GM18868 (cell line): Measurements from ENCODE around the gene S100A2.
A peak's percentile ranks its signal among the peaks of the same experiment; 100 is the strongest.
"Not testable (repeated sequence)": the region's sequence is repeated elsewhere in the genome, so short reads cannot be mapped to it uniquely, and the experiment has no call there.

ENCODE experiments used
- ATAC-seq: cut with Tn5 transposase; IDR thresholded peaks from one replicate; pipeline ENCODE4 v1.9.1; 2021; ENCODE audit warnings: mild to moderate bottlenecking, moderate library complexity; ENCODE audit not compliant: unreplicated experiment

S100A2 gene

DNA sequence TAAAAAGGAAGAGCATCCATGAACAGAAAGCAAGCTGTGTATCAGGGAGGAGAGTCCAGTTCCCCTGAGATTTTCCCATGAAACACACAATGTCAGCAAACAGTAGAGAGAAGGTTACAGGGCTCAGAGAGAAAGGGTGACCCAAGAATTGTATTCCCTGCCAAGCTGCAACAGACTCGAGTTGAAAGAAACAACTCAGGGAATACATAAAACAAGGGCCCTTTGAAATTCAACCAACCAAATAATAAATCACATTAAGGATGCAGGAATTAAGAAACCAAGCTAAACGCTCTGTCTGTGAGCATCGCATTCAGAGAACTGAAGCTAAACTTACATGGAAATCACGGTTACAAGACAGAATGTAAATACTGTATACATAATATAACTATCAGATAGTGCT lies 27.1 kb upstream of the S100A2 start:
- ATAC-seq = no peak

DNA sequence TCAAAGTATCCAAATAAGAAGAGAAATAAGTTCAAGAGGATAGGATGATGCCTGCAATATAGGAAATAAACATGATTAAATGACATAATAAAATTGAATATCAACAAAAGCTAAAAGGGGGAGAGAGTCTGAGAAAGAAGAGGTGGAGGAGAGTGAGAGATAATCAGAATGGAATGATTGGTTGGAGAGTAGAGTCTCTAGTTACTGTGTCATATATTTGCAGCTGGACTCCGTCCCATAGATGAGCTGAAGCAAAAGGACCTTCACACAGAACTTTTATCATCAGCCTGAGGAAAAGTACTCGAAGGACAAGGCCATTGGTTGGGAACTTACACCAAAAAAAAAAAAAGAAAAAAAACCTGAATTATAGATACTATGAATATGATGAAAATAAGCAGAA lies 22.8 kb upstream of the S100A2 start:
- no peak for ATAC-seq

DNA sequence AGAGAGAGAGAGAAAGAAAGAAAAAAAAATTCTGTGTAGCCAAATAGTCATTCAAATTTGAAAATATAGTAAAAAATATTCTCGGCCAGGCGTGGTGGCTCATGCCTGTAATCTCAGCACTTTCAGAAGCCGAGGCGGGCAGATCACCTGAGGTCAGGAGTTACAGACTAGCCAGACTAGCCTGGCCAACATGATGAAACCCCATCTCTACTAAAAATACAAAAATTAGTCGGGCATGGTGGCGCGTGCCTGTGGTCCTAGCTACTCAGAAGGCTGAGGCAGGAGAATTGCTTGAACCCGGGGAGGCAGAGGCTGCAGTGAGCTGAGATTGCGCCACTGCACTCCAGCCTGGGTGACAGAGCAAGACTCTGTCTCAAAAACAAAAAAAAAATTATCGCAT lies 22.4 kb upstream of the S100A2 start:
- ATAC-seq = not testable (repeated sequence)

DNA sequence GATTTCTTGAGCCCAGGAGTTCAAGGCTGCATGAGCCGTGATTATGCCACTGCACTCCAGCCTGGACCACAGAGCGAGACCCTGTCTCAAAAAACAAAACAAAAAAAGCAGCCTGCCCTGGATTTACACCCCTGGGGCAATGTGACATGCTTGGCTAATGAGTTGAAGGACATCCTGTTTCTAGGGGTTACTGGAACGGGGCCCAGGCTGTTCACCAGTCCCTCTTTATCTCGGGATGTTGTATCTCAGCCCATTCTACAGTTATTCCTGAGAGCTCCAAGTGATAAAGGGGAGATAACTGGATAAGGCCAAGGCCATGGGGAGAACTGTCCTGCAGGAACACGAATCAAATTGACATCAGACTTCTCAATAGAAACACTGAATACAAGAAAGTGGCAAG lies 21.7 kb upstream of the S100A2 start:
- ATAC-seq = no peak

DNA sequence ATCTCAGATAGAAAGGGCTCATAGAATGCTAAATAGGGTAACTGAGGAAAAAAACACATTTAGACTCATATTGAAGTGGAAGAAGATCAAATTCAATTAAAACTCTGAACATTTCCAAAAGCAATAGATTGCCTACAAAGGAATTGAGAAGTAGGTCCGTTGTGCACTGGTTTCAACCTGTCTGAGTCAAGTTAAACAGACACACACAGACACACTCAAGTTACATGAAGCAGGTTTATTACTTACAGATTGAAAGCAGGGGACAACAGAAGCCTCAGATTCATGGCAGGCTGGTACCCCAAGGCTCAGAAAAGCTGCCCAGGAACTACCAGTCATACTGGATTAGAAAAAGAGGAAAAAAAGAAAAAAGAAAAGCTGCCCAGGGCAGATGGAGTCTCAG lies 20.7 kb upstream of the S100A2 start:
- ATAC-seq = no peak

DNA sequence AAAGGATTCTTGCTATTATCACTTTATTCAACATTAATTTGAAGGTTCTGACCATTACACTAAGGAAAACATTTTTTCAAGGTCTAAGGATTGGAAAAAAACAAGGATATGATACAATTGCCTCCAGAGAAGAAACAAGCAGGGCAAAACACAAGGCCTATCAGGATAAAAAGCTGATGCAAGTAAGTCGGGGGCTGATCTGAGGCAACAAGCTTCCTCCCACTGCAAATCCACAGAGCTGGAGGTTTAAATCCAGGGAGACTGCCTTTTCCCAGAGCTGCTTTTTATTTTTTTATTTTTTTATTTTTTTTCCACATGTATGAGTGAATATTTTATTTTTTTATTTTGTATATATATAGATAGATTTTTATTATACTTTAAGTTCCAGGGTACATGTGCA lies 19.4 kb upstream of the S100A2 start:
- no peak for ATAC-seq

DNA sequence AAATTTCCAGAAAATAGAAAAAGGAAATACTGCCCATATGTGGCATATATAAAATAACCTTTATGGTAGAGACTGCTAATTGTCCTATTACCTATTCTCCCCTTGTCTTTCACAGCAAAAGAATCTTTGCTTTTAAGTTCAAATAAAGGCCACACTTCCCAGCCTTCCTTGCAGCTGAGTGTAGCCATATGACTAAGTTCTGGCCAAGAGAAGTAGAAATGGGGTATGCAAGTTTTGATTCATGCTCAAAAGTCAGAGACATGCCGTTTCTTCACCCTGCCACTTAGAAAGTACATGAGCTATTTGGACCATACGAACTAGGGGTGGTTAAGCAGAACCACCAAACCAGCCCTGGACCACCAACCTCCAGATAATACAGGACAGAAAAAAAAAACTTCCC lies 18.3 kb upstream of the S100A2 start:
- no peak for ATAC-seq

DNA sequence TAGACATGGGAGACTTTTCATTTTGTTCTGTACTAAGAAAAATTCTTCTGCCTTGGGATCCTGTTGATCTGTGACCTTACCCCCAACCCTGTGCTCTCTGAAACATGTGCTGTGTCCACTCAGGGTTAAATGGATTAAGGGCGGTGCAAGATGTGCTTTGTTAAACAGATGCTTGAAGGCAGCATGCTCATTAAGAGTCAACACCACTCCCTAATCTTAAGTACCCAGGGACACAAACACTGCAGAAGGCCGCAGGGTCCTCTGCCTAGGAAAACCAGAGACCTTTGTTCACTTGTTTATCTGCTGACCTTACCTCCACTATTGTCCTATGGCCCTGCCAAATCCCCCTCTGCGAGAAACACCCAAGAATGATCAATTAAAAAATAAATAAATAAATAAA lies 17.9 kb upstream of the S100A2 start:
- ATAC-seq = not testable (repeated sequence)

DNA sequence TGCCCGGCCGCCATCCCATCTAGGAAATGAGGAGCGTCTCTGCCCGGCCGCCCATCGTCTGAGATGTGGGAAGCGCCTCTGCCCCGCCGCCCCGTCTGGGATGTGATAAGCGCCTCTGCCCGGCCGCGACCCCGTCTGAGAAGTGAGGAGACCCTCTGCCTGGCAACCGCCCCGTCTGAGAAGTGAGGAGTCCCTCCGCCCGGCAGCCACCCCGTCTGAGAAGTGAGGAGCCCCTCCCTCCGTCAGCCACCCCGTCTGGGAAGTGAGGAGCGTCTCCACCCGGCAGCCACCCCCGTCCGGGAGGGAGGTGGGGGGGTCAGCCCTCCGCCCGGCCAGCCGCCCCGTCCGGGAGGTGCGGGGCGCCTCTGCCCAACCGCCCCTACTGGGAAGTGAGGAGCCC lies 17.2 kb upstream of the S100A2 start:
- ATAC-seq = not testable (repeated sequence)

DNA sequence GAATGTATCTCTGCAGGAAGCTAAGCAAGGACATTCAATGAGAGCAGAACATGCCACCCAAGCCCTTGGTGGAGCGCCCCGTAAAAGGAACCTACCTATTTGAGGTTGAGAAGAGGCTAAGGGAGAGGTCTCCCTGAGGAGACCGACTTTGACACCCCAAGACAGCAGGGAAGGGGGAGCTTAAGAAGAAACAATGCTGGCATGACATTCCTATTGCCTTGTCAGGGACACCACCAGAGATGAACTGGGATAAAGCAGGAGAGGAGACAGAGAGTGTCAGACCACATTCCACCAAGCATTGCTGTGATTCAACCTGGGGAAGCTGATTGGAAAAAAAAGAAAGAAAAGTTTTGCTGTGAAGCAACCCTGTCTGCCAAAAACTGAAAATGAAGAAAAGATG lies 13.3 kb upstream of the S100A2 start:
- ATAC-seq = no peak

DNA sequence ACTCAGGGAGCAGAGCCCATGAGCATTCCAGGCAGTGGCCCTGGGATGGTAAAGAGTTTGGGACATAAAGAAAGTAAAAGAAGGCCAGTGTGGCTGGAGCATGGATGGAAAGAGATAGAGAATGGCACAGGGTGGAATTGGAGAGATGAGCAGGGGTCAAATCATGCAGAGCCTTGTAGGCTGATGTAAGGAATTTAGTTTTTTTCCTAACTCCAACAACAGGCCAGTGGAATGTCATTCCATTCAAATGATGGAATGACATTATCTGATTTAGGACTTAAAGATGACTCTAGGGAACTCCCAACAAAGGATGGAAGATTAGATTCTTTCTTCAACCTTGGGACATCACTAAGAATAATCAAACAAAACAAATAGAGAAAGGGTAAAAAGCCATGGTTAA lies 12.8 kb upstream of the S100A2 start:
- ATAC-seq = no peak

DNA sequence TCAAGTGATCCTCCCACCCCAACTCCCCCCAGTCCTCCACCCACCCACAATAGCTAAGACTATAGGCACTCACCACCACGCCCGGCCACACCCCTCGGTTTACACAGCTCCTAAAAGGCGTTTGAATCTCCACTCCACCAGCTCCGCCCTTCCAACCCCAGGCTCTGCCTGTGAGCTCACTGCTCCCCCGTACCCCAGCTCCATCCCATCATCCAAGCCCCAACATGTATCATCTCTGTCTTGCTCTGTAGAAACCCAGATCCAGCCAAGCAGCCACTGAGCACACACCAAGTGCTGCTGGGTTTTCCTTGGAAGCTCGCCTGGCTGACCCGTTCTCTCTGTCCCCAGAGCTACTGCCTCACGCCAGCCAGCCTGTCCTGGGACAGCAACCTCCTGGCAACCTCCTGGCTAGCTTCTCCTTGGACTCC lies 12.0 kb upstream of the S100A2 start:
- no peak for ATAC-seq

DNA sequence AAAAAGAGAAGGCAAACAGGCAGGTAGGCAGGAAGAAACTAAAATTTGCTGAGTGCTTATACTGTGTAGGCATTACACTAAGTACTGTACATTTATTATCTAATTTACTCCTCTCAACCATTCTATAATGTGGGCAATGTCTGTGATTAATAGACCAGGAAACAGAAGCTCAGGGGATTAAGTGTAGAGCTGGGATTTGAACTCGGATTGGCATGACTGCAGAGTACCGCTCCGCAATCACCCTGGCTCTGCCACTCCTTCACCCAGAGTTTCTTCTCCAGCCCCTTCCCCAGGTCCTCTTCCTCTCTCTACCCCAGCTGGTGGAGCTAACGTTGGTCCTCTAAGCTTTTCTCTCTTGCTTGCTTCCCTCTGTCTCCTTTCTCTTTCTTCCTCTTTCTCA lies 11.5 kb upstream of the S100A2 start:
- no peak for ATAC-seq

DNA sequence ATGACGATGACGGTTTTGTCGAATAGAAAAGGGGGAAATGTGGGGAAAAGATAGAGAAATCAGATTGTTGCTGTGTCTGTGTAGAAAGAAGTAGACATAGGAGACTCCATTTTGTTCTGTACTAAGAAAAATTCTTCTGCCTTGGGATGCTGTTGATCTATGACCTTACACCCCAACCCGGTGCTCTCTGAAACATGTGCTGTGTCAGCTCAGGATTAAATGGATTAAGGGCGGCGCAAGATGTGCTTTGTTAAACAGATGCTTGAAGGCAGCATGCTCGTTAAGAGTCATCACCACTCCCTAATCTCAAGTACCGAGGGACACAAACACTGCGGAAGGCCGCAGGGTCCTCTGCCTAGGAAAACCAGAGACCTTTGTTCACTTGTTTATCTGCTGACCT lies 9.9 kb upstream of the S100A2 start:
- not testable (repeated sequence) for ATAC-seq

DNA sequence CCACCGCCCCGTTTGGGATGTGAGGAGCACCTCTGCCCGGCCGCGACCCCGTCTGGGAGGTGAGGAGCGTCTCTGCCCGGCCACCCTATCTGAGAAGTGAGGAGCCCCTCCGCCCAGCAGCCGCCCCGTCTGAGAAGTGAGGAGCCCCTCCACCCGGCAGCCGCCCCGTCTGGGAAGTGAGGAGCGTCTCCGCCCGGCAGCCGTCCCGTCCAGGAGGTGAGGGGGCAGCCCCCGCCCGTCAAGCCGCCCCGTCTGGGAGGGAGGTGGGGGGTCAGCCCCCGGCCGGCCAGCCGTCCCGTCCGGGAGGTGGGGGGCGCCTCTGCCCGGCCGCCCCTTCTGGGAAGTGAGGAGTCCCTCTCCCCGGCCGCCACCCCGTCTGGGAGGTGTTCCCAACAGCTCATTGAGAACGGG lies 9.4 kb upstream of the S100A2 start:
- ATAC-seq = not testable (repeated sequence)

DNA sequence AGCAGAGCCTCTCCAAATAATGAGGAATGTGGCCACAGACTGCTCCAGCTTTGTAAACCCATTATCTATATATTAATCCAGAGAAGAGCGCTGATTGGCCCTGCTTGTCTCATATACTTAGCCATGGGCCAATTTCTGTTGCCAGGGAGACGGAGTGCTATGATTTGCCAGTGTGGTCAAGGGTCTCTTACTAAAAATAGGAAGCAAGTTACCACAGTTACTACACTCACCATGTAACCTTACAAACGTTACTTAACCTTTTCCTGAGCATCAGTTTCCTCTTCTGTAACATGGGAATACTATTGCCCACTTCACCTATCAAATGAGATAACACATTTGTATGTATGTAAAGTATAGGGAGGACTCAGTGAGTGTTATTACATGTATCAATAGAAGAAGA lies 7.7 kb upstream of the S100A2 start:
- no peak for ATAC-seq

DNA sequence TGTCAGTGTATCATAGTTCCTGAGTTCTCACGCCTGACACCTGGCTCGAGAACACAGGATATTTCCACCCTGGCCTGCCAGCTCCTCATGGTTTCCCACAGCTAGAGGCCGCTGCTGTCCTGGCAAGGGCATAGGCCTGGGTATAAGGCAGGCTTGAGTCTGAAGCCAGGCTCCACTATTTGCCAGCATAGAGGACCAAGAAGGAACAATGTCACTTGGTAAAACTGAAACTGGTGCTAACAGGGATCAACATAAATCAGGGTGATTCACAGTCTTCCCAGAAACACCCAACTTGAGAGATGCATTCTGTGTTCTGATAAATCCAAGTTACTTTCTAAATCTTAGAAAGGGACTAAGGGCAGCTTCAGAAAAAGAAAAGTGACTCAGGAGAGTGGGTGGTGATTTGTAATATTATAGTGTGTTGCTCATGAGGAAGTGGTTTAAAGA lies 6.9 kb upstream of the S100A2 start:
- peak; percentile 69 for ATAC-seq

DNA sequence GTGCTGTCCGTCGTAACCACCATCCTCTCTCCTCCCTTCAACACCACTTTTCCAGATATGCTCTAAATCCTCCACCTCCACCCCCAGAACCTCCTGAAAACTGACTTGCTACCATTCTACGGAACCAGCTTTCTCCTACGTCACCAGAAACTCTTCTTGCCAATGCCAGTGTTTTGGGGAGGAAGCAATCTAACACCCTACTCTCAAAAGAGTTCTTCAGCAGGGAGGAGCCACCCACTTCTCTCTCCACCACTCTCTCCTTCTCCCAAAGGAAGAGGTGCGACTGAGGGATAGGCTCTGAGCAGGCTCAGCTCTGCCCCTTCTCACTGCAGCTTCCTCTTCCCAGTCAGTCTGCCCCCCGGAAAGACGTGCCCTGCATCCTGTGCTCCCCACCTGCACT lies 6.1 kb upstream of the S100A2 start:
- no peak for ATAC-seq

DNA sequence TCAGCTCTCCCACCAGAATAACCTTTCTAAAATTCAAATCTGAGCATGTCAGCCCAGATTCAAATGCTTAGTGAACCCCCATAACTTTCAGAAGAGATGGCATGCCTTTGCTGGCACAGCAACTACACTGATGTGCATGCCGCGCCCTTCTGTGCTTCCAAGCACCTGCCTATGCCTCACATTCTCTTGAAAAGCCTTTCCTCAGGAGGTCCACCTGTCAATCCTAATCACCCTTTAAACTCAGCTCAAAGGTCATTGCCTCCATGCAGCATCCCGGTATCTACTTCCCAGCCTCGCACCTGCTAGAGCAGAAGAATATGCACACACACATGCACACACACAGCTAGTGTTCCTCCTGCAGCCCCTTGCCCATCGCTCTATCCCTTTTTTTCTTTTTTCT lies 5.2 kb upstream of the S100A2 start:
- no peak for ATAC-seq

DNA sequence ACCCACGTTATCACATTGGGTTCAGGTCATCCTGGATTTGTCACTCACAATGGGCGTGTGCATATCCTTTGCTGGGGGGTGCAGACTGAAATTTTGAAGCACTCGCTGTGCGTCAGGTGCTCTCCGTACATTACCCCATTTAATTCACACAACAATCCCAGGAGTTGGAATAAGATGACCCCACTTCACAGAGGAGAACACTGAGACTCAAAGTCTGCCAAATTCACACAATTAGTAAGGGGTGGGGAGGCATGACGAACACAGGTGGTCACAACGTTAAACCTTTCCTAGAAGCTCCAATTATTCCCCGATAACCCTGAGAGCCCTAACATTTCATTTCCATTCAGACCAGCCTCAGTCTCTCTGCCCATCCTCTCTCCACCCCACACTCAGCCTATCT lies 3.8 kb upstream of the S100A2 start:
- ATAC-seq = no peak

DNA sequence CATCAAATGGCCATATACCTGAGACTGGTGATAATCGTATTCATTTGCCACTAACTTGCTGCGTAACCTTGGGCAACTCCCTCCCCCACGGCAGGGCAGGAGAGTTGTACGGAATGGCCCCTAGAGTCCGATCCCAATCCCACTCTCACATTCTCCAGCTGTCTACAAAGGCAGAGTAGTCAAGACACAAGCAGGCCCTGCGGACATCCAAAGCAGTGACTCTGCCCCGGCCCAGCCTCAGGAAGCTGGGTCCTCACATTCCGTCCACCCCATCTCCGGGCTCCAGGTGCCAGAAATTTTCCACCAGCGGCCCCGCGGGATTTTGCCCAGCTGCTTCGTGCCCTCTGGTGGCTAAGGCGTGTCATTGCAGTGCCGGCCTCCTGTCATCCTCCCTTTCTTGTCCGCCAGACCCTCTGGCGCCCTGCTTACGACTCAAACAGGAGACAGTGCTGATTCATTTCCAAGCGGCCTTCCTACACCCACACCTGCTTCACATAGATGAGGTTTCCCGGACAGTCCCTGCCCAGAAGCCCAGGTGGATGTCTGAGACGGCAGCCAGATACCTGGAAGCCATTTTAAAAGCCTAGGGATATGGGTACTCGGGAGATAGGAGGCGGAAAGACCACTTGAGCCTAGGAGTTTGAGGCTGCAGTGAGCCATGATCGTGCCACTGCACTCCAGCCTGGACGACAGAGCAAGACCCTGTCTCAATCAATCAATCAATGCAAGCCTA lies 2.9 kb upstream of the S100A2 start:
- no peak for ATAC-seq

DNA sequence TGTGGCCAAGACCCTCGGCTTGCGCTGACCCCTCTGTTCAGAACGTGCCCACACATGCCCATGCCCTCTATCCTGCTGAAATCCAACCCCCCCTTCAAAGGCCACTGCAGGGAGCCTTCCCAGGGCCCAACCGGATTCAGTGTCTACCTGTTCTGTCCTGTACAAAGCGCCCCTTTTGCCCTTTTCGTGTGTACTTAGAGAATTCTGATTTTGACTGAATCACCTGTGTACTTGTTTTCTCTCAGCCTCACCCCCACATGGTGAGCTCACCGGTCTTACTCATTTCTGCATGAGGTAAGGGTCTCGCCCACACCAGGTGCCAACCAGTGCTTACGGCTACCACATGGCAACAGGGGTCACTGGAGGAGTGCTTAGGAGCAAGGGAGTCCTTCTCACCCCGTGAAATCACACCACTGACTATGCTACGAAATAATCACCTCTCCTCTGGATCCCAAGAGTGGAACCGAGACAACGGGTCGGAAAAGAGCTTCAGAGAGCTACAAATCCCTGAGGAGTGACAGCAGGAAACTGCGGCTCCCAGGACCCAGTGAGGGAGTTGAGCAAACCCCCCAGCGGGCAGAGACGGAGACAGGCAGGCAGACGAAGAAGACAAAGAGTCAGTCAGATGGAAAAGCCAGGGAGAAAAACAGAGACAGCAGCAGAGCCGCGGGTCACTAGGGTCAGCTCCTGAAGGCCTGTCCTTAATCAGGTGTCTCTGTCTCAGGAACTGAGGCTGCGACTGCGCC lies 2.1 kb upstream of the S100A2 start:
- no peak for ATAC-seq
